K562 (cell line): ENCODE measurements around the gene RCBTB1. TPM values are rescaled to one million over a fixed set of nuclear protein-coding genes. Genes with fewer than 3 reads are reported as not detected.

Experiments
- ARID1B ChIP-seq: fragments of 450-650 bp; IDR thresholded peaks from 2 replicates; pipeline ENCODE4 v1.6.1; 2016; ENCODE audit warnings: antibody characterized with exemption, mild to moderate bottlenecking, inconsistent platforms
- CBFA2T2 ChIP-seq: fragments of 450-650 bp; conservative IDR thresholded peaks from 2 replicates; pipeline ENCODE4 v1.6.1; 2017; ENCODE audit warnings: mild to moderate bottlenecking
- CBFA2T3 ChIP-seq: fragments of 450-650 bp; IDR thresholded peaks from 2 replicates; pipeline ENCODE4 v1.6.1; 2017
- ETV6 ChIP-seq, 3 experiments: fragments of 150-350 bp in 1 of 3; sonication (generic) in 1 of 3; formaldehyde crosslinking in 1 of 3; IDR thresholded peaks; 2 replicates each; pipeline versions ENCODE4 v1.6.1 to v1.8.0; 2014 to 2022; ENCODE audit warnings: borderline replicate concordance in 2 of 3, low read depth in 2 of 3, antibody characterized with exemption in 1 of 3, low read length in 1 of 3, mild to moderate bottlenecking in 1 of 3, missing genetic modification reagents in 1 of 3
- JUND ChIP-seq, 2 experiments: IDR thresholded peaks; 2 replicates in 1 of 2; 3 replicates in 1 of 2; pipeline ENCODE4 v1.6.1; 2011; ENCODE audit warnings: borderline replicate concordance in 2 of 2, low read depth in 2 of 2, low read length in 2 of 2, improper control_type of control experiment in 1 of 2, missing biosample characterization in 1 of 2, missing genetic modification characterization in 1 of 2, missing genetic modification reagents in 1 of 2
- RHOXF2B ChIP-seq: fragments of 250-450 bp; sonication (Bioruptor Pico); conservative IDR thresholded peaks from 2 replicates; pipeline ENCODE4 v1.5.1; 2021
- SMARCA4 ChIP-seq: fragments of 450-650 bp; IDR thresholded peaks from 2 replicates; pipeline ENCODE4 v1.6.1; 2016
- SMARCE1 ChIP-seq: fragments of 450-650 bp; IDR thresholded peaks from 2 replicates; pipeline ENCODE4 v1.7.1; 2016; ENCODE audit warnings: mild to moderate bottlenecking
- ZEB2 ChIP-seq: fragments of 450-650 bp; IDR thresholded peaks from 2 replicates; pipeline ENCODE4 v1.6.1; 2016
- ZFP1 ChIP-seq: fragments of 450-650 bp; formaldehyde crosslinking; IDR thresholded peaks from 2 replicates; pipeline ENCODE4 v1.4.0; 2020; ENCODE audit warnings: mild to moderate bottlenecking, mixed read lengths
- ZNF175 ChIP-seq: fragments of 200-800 bp; sonication (Bioruptor generic); IDR thresholded peaks from 2 replicates; pipeline ENCODE4 v1.6.1; 2016; ENCODE audit warnings: low read depth, mild to moderate bottlenecking, missing genetic modification characterization, missing compliant biosample characterization
- ZNF224 ChIP-seq: sonication (generic); formaldehyde crosslinking; IDR thresholded peaks from 2 replicates; pipeline ENCODE4 v1.8.0; 2022; ENCODE audit warnings: mild to moderate bottlenecking, missing genetic modification reagents
- ZNF263 ChIP-seq: sonication (generic); formaldehyde crosslinking; IDR thresholded peaks from 2 replicates; pipeline ENCODE4 v1.8.0; 2022; ENCODE audit warnings: mild to moderate bottlenecking, missing genetic modification reagents, borderline replicate concordance
- polyA plus RNA-seq, 8 experiments: library from polyadenylated mRNA; depleted of rRNA in 4 of 8; stranded (reverse) in 5 of 8; unstranded in 3 of 8; fragments of >200 nt; fragmentation: Nextera tagmentation in 2 of 8; fragmentation: Illumina TruSeq in 1 of 8; extraction: Ambion mirVana in 2 of 8; extraction: Trizol in 1 of 8; gene quantifications; 2 replicates each; pipeline versions ENCODE4 v1.2.1 to v1.2.3, GENCODE V29; 2011 to 2014; ENCODE audit warnings: inconsistent platforms in 1 of 8, missing spikeins in 1 of 8
- total RNA-seq, 7 experiments: library from RNA; depleted of rRNA in 6 of 7; stranded (reverse); fragments of >200 nt in 6 of 7; fragmentation: Illumina TruSeq in 2 of 7; extraction: Trizol in 2 of 7; gene quantifications; 2 replicates each; pipeline versions ENCODE4 v1.2.1 to v1.2.3, GENCODE V29; 2011 to 2021; ENCODE audit warnings: low replicate concordance in 1 of 7

Gene RCBTB1
- total and polyA plus RNA-seq, 9 of the 15 experiments (the other 6 are each of a cell fraction or from before 2014, with no cell fraction given): 4.0 to 11.3 (median 8.4) TPM

GRCh38 chr13:49629947-49630346 lies 44.6 kb upstream of the RCBTB1 start (continued):
- no peak for TF ChIP-seq RHOXF2B (CRISPR knock-in tag)
- TF ChIP-seq ZNF175: no peak
- TF ChIP-seq CBFA2T2: 0 out of 2 replicates have a peak, but pooled peaks have one; percentile 12
- TF ChIP-seq ETV6 (IDR thresholded peaks at IDR 0.05; ENCODE audit: borderline replicate concordance in 1 of 2, low read depth in 2 of 2, low read length in 1 of 2): 0 out of 4 replicates have a peak, but pooled peaks of 1 of the 2 experiments have one; percentile 33
- TF ChIP-seq ETV6 (CRISPR knock-in tag; IDR thresholded peaks at IDR 0.05; ENCODE audit: borderline replicate concordance): no peak
- TF ChIP-seq SMARCE1: peak; percentile 45; the same call in 1 of the 2 replicates
- TF ChIP-seq ZNF263 (CRISPR knock-in tag): no peak
- peak; percentile 56 for TF ChIP-seq CBFA2T3
- no peak for TF ChIP-seq ZNF224 (CRISPR knock-in tag)
- peak; percentile 67; the same call in 1 of the 2 replicates for TF ChIP-seq JUND (IDR thresholded peaks at IDR 0.05; ENCODE audit: borderline replicate concordance, low read depth, low read length)
- TF ChIP-seq JUND (tag; IDR thresholded peaks at IDR 0.05; ENCODE audit: borderline replicate concordance, low read depth, low read length): no peak; the same call in 2 of the 3 replicates
- peak; percentile 28; the same call in 1 of the 2 replicates for TF ChIP-seq ARID1B
- TF ChIP-seq ZFP1: no peak
- TF ChIP-seq SMARCA4: peak; percentile 45; the same call in 1 of the 2 replicates
- 0 out of 2 replicates have a peak, but pooled peaks have one; percentile 35 for TF ChIP-seq ZEB2
